A549 (cell line): Measurements from ENCODE around the gene CENPL. TPM values are rescaled to one million over a fixed set of nuclear protein-coding genes. Genes with fewer than 3 reads are reported as not detected.

Experiments
- ATAC-seq, 2 experiments: fragments of 200-7000 bp in 1 of 2; fragments of >200 bp in 1 of 2; cut with Nextera tagmentation in 1 of 2; cut with Tn5 transposase in 1 of 2; 3 replicates each; pipeline versions ENCODE4 v1.8.0 to v1.9.1; 2018 to 2020; ENCODE audit warnings: mild to moderate bottlenecking in 1 of 2, moderate library complexity in 1 of 2
- CTCF ChIA-PET: fragments of 300-600 bp; sonication (Branson Sonifier 250); formaldehyde crosslinking; extraction: SDS; loops from one replicate; lab custom pipeline; 2021; ENCODE audit warnings: antibody characterized with exemption, inconsistent platforms; lab: Yijun Ruan, JAX
- POLR2A ChIA-PET: fragments of 350-600 bp; formaldehyde crosslinking; extraction: SDS; loops from one replicate; lab custom pipeline; 2021; ENCODE audit warnings: antibody characterized with exemption, inconsistent platforms; lab: Yijun Ruan, JAX
- DNase-seq, 2 experiments: peaks; one replicate each; pipeline versions ENCODE4 v3.0.0 to v3.0.0-alpha.2; 2011 to 2016; ENCODE audit warnings: low read depth in 1 of 2, low spot score in 1 of 2
- FAIRE-seq: peaks from 2 replicates; lab custom pipeline; 2011; peaks lifted over from hg19 to GRCh38; lab: Jason Lieb, UNC
- H3K27ac ChIP-seq, 2 experiments: fragments of >200 bp; sonication (Bioruptor Twin); formaldehyde crosslinking; 3 replicates each; pipeline ENCODE4 v1.5.1; 2016 to 2017
- H3K4me1 ChIP-seq: fragments of >200 bp; sonication (Bioruptor Twin); formaldehyde crosslinking; 3 replicates; pipeline ENCODE4 v1.6.1; 2016
- H3K4me2 ChIP-seq: fragments of >200 bp; sonication (Bioruptor Twin); formaldehyde crosslinking; 3 replicates; pipeline ENCODE4 v1.6.1; 2016
- H3K4me3 ChIP-seq: fragments of >200 bp; sonication (Bioruptor Twin); formaldehyde crosslinking; 3 replicates; pipeline ENCODE4 v1.5.1; 2016
- H3K9me3 ChIP-seq: fragments of >200 bp; sonication (Bioruptor Twin); formaldehyde crosslinking; 3 replicates; pipeline ENCODE4 v1.6.1; 2016
- CEBPB ChIP-seq, 2 experiments: fragments of >200 bp in 1 of 2; sonication (Bioruptor Twin) in 1 of 2; formaldehyde crosslinking in 1 of 2; IDR thresholded peaks; 2 replicates each; pipeline ENCODE4 v1.6.1; 2012 to 2016
- EHMT2 ChIP-seq: fragments of 200-600 bp; sonication (generic); IDR thresholded peaks from 2 replicates; pipeline ENCODE4 v1.6.1; 2016; ENCODE audit warnings: antibody characterized with exemption, low read depth, mild to moderate bottlenecking, moderate library complexity
- ESRRA ChIP-seq: fragments of 150-350 bp; IDR thresholded peaks from 2 replicates; pipeline ENCODE4 v1.6.1; 2014; ENCODE audit warnings: mild to moderate bottlenecking, low read length, borderline replicate concordance
- FOSL2 ChIP-seq, 2 experiments: fragments of 450-650 bp in 1 of 2; fragments of >200 bp in 1 of 2; sonication (Bioruptor Twin) in 1 of 2; formaldehyde crosslinking; IDR thresholded peaks; 2 replicates each; pipeline versions ENCODE4 v1.5.0 to v1.6.1; 2016 to 2020; ENCODE audit warnings: mild to moderate bottlenecking in 1 of 2, moderate library complexity in 1 of 2
- HMGXB4 ChIP-seq: fragments of 250-450 bp; sonication (Bioruptor Pico); IDR thresholded peaks from 2 replicates; pipeline ENCODE4 v1.5.0; 2021; ENCODE audit warnings: mild to moderate bottlenecking, moderate library complexity, borderline replicate concordance
- HOXB13 ChIP-seq: fragments of 250-450 bp; sonication (Bioruptor Pico); IDR thresholded peaks from 2 replicates; pipeline ENCODE4 v1.5.0; 2020; ENCODE audit warnings: low read depth, mild to moderate bottlenecking, moderate library complexity
- JUN ChIP-seq, 2 experiments: fragments of >200 bp; sonication (Bioruptor Twin); formaldehyde crosslinking; IDR thresholded peaks; 2 replicates in 1 of 2; 3 replicates in 1 of 2; pipeline ENCODE4 v1.6.1; 2016 to 2017
- JUNB ChIP-seq: fragments of >200 bp; sonication (Bioruptor Twin); formaldehyde crosslinking; IDR thresholded peaks from 2 replicates; pipeline ENCODE4 v1.6.1; 2016
- KDM1A ChIP-seq: fragments of 200-600 bp; sonication (generic); IDR thresholded peaks from 2 replicates; pipeline ENCODE4 v1.6.1; 2016; ENCODE audit warnings: low read depth, mild to moderate bottlenecking
- MAX ChIP-seq: IDR thresholded peaks from 2 replicates; pipeline ENCODE4 v1.6.1; 2012
- NFE2L2 ChIP-seq: fragments of 150-350 bp; conservative IDR thresholded peaks from 2 replicates; pipeline ENCODE4 v1.6.1; 2014; ENCODE audit warnings: low read length
- NR3C1 ChIP-seq: fragments of >200 bp; sonication (Bioruptor Twin); formaldehyde crosslinking; IDR thresholded peaks from 3 replicates; pipeline ENCODE4 v1.6.1; 2017
- PBX3 ChIP-seq: IDR thresholded peaks from 2 replicates; pipeline ENCODE4 v1.6.1; 2012
- POLR2A ChIP-seq: IDR thresholded peaks from 2 replicates; pipeline ENCODE4 v1.6.1; 2012; ENCODE audit warnings: mild to moderate bottlenecking, low read length
- POLR2AphosphoS2 ChIP-seq: conservative IDR thresholded peaks from 2 replicates; pipeline ENCODE4 v1.6.1; 2012; ENCODE audit warnings: low read length, improper control_type of control experiment, inconsistent platforms
- RCOR1 ChIP-seq: fragments of 150-350 bp; IDR thresholded peaks from 2 replicates; pipeline ENCODE4 v1.6.1; 2014; ENCODE audit warnings: antibody characterized with exemption, low read length, low read depth
- REST ChIP-seq: fragments of 200-600 bp; sonication (generic); IDR thresholded peaks from 2 replicates; pipeline ENCODE4 v1.6.1; 2016; ENCODE audit warnings: antibody characterized with exemption, mild to moderate bottlenecking, moderate library complexity
- RFX5 ChIP-seq: fragments of 450-650 bp; IDR thresholded peaks from 2 replicates; pipeline ENCODE4 v1.7.1; 2014; ENCODE audit warnings: antibody characterized with exemption, mild to moderate bottlenecking, moderate library complexity
- SREBF2 ChIP-seq: fragments of 450-650 bp; IDR thresholded peaks from 2 replicates; pipeline ENCODE4 v1.6.1; 2014; ENCODE audit warnings: mild to moderate bottlenecking, moderate library complexity
- TFCP2L1 ChIP-seq: fragments of 250-450 bp; sonication (Bioruptor Pico); IDR thresholded peaks from 2 replicates; pipeline ENCODE4 v1.5.0; 2021; ENCODE audit warnings: mild to moderate bottlenecking
- TP53 ChIP-seq: fragments of 250-450 bp; sonication (Bioruptor Pico); IDR thresholded peaks from 2 replicates; pipeline ENCODE4 v1.5.0; 2021; ENCODE audit warnings: mild to moderate bottlenecking, moderate library complexity
- ZNF302 ChIP-seq: fragments of 250-450 bp; sonication (Bioruptor Pico); IDR thresholded peaks from 2 replicates; pipeline ENCODE4 v1.9.0; 2021; ENCODE audit warnings: inconsistent platforms, mild to moderate bottlenecking, moderate library complexity
- ZSCAN20 ChIP-seq: fragments of 250-450 bp; sonication (Bioruptor Pico); IDR thresholded peaks from 2 replicates; pipeline ENCODE4 v1.8.0; 2022; ENCODE audit warnings: mild to moderate bottlenecking, moderate library complexity
- whole genome bisulfite sequencing: methylation state at CpG from one replicate; pipeline ENCODE4 v1.1.6; 2017; ENCODE audit errors: missing lambda C conversion rate; 5-methylcytosine and 5-hydroxymethylcytosine counted together
- polyA plus RNA-seq, 4 experiments: library from polyadenylated mRNA; depleted of rRNA in 3 of 4; stranded (reverse); fragments of >200 nt; fragmentation: RNase III in 1 of 4; extraction: RNeasy Plus Mini Kit Qiagen cat#74134 plus additional on column Dnase treatment in 1 of 4; gene quantifications; 2 replicates in 3 of 4; 3 replicates in 1 of 4; pipeline ENCODE4 v1.2.3, GENCODE V29; 2011 to 2017

Gene CENPL
- polyA plus RNA-seq, 2 of the 4 experiments (the other 2 are of a cell fraction), result 10.8 to 20.2 TPM

GRCh38 chr1:173779936-173780335 lies 44.7 kb downstream of the CENPL start:
- Histone ChIP-seq H3K4me2 (no peak overlapping the region), H3K4me1 (no peaks in the 10 kb centered on the region), H3K4me3 (no peak overlapping the region), H3K27ac (no peak overlapping the region), H3K9me3 (no peaks in the 10 kb centered on the region)
- POLR2A ChIA-PET, result no interaction called here
- 96% methylated on average over 4 of the region's 4 CpGs for WGBS
- no peak for TF ChIP-seq NFE2L2
- TF ChIP-seq FOSL2 (IDR thresholded peaks at IDR 0.05), result no peak
- TF ChIP-seq FOSL2 (CRISPR knock-in tag; IDR thresholded peaks at IDR 0.05), result no peak
- TF ChIP-seq KDM1A, result no peak
- no peak for TF ChIP-seq NR3C1
- no peak for TF ChIP-seq ZSCAN20 (CRISPR knock-in tag)
- TF ChIP-seq JUNB, result no peak
- TF ChIP-seq POLR2A, result no peak
- no peak for TF ChIP-seq POLR2AphosphoS2
- TF ChIP-seq SREBF2, result no peak
- TF ChIP-seq TFCP2L1 (CRISPR knock-in tag), result no peak
- TF ChIP-seq REST, result no peak
- TF ChIP-seq MAX, result no peak
- no peak for TF ChIP-seq HOXB13 (CRISPR knock-in tag)
- TF ChIP-seq RCOR1, result no peak
- no peak for TF ChIP-seq TP53 (CRISPR knock-in tag)
- no peak for TF ChIP-seq ESRRA
- no peak for TF ChIP-seq PBX3
- TF ChIP-seq HMGXB4 (CRISPR knock-in tag), result no peak
- no peak for TF ChIP-seq RFX5
- TF ChIP-seq JUN (IDR thresholded peaks at IDR 0.05), result no peak
- ATAC-seq (no peak), DNase-seq (no peak), FAIRE-seq (no peak)
- CTCF ChIA-PET, result no interaction called here

- 92% methylated on average over 5 of the region's 5 CpGs for WGBS
- DNase-seq, result no peak
- TF ChIP-seq EHMT2 (no peak), CEBPB (IDR thresholded peaks at IDR 0.05) (no peak), ZNF302 (no peak), RFX5 (no peak)
Measured at GRCh38 chr1:173775578-173776226, 49.0 kb downstream of the CENPL start.

More at GRCh38 chr1:173775578-173776226, 49.0 kb downstream of the CENPL start:
- ChIA-PET CTCF (no interaction called here), POLR2A (no interaction called here)
- no peak overlapping the region for H3K4me3 ChIP-seq
- no peaks in the 10 kb centered on the region for H3K4me1 ChIP-seq
- H3K9me3 ChIP-seq, result no peaks in the 10 kb centered on the region
- no peak overlapping the region for H3K4me2 ChIP-seq
- H3K27ac ChIP-seq, result no peak overlapping the region
- ATAC-seq (no peak; a peak in 1 of 6 replicates), FAIRE-seq (no peak)
